ENCODE results near the gene MT4. TPM values are rescaled to one million over a fixed set of nuclear protein-coding genes. Genes with fewer than 3 reads are reported as not detected.
A peak's percentile ranks its signal among the peaks of the same experiment; 100 is the strongest.

Gene MT4
- total RNA-seq, 2 experiments from 2014 or later = not detected

GRCh38 chr16:56593573-56594291, 28.9 kb downstream of the MT4 start:
- Mint-ChIP-seq H3K27me3 (peaks cover 44% of the 10 kb centered on the region), H3K27ac (no peak overlapping the region), H3K36me3 (ENCODE audit: low read depth) (no peaks in the 10 kb centered on the region), H3K4me1 (peaks cover 21% of the 10 kb centered on the region), H3K9me3 (no peaks in the 10 kb centered on the region), H3K4me3 (no peak overlapping the region)
- POLR2A ChIA-PET = no interaction called here
- no peak for DNase-seq
- CTCF ChIA-PET = interaction anchor here (1.0 kb wide), 1 partner anchor 108 kb away, joined by 3 read pairs; no protein-coding TSS in a partner anchor

DNA sequence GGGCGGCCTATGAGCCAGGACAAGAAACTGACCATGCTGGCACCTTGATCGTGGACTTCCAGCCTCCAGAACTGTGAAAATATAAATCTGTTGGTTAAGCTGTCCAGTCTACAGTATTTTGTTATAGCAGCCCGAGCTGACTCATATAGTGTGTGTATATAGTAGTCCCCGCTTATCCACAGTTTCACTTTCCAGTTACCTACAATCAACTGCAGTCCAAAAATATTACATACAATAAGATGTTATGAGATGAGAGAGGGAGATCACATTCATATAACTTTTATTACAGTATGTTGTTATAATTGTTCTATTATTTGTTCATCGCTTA, 29.4 kb downstream of the MT4 start:
- no peak for DNase-seq
- no peaks in the 10 kb centered on the region for H3K36me3 Mint-ChIP-seq (ENCODE audit: low read depth)
- ChIA-PET POLR2A (no interaction called here), CTCF (interaction anchor here (1.0 kb wide), 1 partner anchor 108 kb away, joined by 3 read pairs; no protein-coding TSS in a partner anchor)
- no peak overlapping the region for H3K4me3 Mint-ChIP-seq
- H3K27me3 Mint-ChIP-seq = peaks cover 41% of the 10 kb centered on the region
- H3K4me1 Mint-ChIP-seq = peaks cover 18% of the 10 kb centered on the region
- no peak overlapping the region for H3K27ac Mint-ChIP-seq
- H3K9me3 Mint-ChIP-seq = no peaks in the 10 kb centered on the region

GRCh38 chr16:56600398-56600999, 35.6 kb downstream of the MT4 start:
- no peaks in the 10 kb centered on the region for H3K36me3 Mint-ChIP-seq (ENCODE audit: low read depth)
- DNase-seq = peak; percentile 50
- ChIA-PET POLR2A (no interaction called here), CTCF (interaction anchor here (0.6 to 1.7 kb wide), 9 partner anchors 9 to 106 kb away, joined by 3 to 7 read pairs (median 4); partner anchors contain the start of gene MT1E)
- H3K4me3 Mint-ChIP-seq = no peak overlapping the region
- peaks cover 35% of the 10 kb centered on the region for H3K27me3 Mint-ChIP-seq
- H3K9me3 Mint-ChIP-seq = no peaks in the 10 kb centered on the region
- H3K27ac Mint-ChIP-seq = no peak overlapping the region
- H3K4me1 Mint-ChIP-seq = peaks cover 19% of the 10 kb centered on the region

- H3K27me3 Mint-ChIP-seq = peaks cover 29% of the 10 kb centered on the region
- DNase-seq = no peak
- ChIA-PET POLR2A (no interaction called here), CTCF (interaction anchor here (1.0 to 1.9 kb wide), 6 partner anchors 10 to 25 kb away, joined by 3 to 7 read pairs (median 4); no protein-coding TSS in a partner anchor)
- H3K36me3 Mint-ChIP-seq (ENCODE audit: low read depth) = no peaks in the 10 kb centered on the region
- peaks cover 19% of the 10 kb centered on the region for H3K4me1 Mint-ChIP-seq
- H3K9me3 Mint-ChIP-seq = no peaks in the 10 kb centered on the region
- no peak overlapping the region for H3K4me3 Mint-ChIP-seq
- H3K27ac Mint-ChIP-seq = no peak overlapping the region
Measured at GRCh38 chr16:56601325-56601724, 36.5 kb downstream of the MT4 start.

GRCh38 chr16:56603589-56603988, 38.7 kb downstream of the MT4 start:
- CTCF ChIA-PET = interaction anchor here (0.7 to 3.1 kb wide), 4 partner anchors 39 to 98 kb away, joined by 3 to 12 read pairs (median 4); no protein-coding TSS in a partner anchor
- Mint-ChIP-seq H3K4me1 (peaks cover 29% of the 10 kb centered on the region), H3K36me3 (ENCODE audit: low read depth) (no peaks in the 10 kb centered on the region), H3K4me3 (no peak overlapping the region), H3K9me3 (no peaks in the 10 kb centered on the region), H3K27ac (no peak overlapping the region), H3K27me3 (peaks cover 14% of the 10 kb centered on the region)
- POLR2A ChIA-PET = interaction anchor here (0.6 kb wide), 1 partner anchor 309 kb away, joined by 3 read pairs; no protein-coding TSS in a partner anchor
- peak; percentile 38 for DNase-seq

DNA sequence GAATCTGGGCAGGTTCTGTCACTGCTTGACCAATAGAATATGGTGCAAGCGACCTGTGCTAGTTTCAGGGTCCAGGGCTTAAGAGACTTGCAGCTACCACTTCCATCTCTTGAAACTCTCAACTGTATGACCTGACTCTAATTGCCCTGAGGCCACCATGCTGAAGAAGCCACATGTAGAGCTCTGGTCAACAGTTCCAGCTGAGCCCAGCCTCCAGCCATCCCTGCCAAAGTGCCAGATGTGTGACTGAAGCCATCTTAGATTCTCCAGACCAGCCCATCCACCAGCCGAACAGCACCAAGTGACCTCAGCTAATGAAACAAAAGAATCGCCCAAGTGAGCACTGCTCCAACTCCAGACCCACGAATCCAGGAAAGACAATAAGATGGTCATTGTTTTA, 40.1 kb downstream of the MT4 start:
- peaks cover 14% of the 10 kb centered on the region for H3K27me3 Mint-ChIP-seq
- ChIA-PET POLR2A (no interaction called here), CTCF (interaction anchor here (0.6 to 3.1 kb wide), 8 partner anchors 9 to 403 kb away, joined by 3 to 12 read pairs (median 4); no protein-coding TSS in a partner anchor)
- peaks cover 3% of the 10 kb centered on the region for H3K36me3 Mint-ChIP-seq (ENCODE audit: low read depth)
- no peak for DNase-seq
- peaks cover 33% of the 10 kb centered on the region for H3K4me1 Mint-ChIP-seq
- no peak overlapping the region for H3K4me3 Mint-ChIP-seq
- H3K27ac Mint-ChIP-seq = no peak overlapping the region
- no peaks in the 10 kb centered on the region for H3K9me3 Mint-ChIP-seq

DNA sequence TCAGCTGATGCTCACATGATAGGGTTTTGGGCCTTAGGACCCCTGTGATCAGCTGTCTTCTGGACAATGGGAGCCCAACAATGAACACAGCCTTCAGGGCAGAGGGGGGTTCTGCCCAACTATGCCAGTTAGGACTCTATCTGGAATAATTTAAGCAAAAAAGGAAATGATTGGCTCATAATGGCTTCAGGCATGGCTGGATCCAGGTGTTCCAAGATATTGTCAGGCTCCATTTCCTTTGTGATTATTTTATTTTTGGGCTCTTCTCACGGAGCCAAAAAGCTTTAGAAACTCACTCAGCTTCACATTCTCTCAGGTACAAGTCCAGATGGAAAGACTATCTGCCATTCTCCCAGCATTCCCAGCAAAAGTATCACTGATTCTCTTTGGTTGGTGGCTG, 40.6 kb downstream of the MT4 start:
- H3K27ac Mint-ChIP-seq = no peak overlapping the region
- H3K4me3 Mint-ChIP-seq = no peak overlapping the region
- peaks cover 35% of the 10 kb centered on the region for H3K4me1 Mint-ChIP-seq
- ChIA-PET POLR2A (no interaction called here), CTCF (interaction anchor here (0.6 to 3.1 kb wide), 8 partner anchors 8 to 402 kb away, joined by 3 to 12 read pairs (median 4); no protein-coding TSS in a partner anchor)
- DNase-seq = no peak
- H3K9me3 Mint-ChIP-seq = no peaks in the 10 kb centered on the region
- peaks cover 9% of the 10 kb centered on the region for H3K27me3 Mint-ChIP-seq
- peaks cover 3% of the 10 kb centered on the region for H3K36me3 Mint-ChIP-seq (ENCODE audit: low read depth)

GRCh38 chr16:56606071-56606475, 41.2 kb downstream of the MT4 start:
- Mint-ChIP-seq H3K9me3 (no peaks in the 10 kb centered on the region), H3K36me3 (ENCODE audit: low read depth) (peaks cover 3% of the 10 kb centered on the region), H3K27ac (no peak overlapping the region), H3K4me1 (peaks cover 39% of the 10 kb centered on the region), H3K4me3 (no peak overlapping the region), H3K27me3 (peaks cover 7% of the 10 kb centered on the region)
- ChIA-PET POLR2A (no interaction called here), CTCF (interaction anchor here (1.2 to 3.1 kb wide), 5 partner anchors 14 to 110 kb away, joined by 3 to 12 read pairs (median 4); no protein-coding TSS in a partner anchor)
- no peak for DNase-seq

DNA sequence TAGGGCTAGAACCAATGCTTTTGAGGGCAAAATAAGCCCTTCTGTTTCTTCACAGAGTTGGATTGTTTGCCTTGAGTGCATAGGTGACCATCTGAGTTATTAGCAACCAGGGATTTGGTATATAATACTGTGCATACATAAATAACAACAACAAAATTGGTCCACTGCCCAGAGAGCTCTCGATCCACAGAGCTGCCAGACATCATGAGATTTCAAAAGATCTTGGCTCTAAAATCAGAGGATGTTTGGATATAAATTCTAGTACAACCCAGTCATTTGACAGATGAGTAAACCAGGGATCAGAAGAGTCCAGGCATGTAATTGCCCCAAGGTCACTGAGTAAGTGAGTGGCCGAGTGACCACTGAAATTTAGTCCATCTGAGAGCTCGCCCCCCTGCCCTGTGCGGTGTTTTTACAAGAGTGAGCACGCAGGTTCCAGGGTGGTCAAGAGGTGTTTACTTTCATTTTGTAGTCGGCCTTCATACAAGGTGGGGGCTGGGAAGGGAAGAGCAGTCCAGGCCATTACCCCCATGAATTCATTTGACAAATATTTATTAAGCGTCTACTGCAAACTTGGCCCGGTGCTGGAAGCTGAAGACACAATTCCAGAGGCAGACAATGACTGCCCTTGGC, 41.7 kb downstream of the MT4 start:
- Mint-ChIP-seq H3K27me3 (peaks cover 6% of the 10 kb centered on the region), H3K9me3 (no peaks in the 10 kb centered on the region), H3K4me1 (peaks cover 44% of the 10 kb centered on the region), H3K36me3 (ENCODE audit: low read depth) (peaks cover 3% of the 10 kb centered on the region), H3K4me3 (no peak overlapping the region), H3K27ac (peak overlapping the region; percentile 91)
- ChIA-PET CTCF (interaction anchor here (1.2 to 2.1 kb wide), 4 partner anchors 15 to 43 kb away, joined by 3 to 7 read pairs (median 4); no protein-coding TSS in a partner anchor), POLR2A (no interaction called here)
- no peak for DNase-seq

GRCh38 chr16:56607109-56607618, 42.3 kb downstream of the MT4 start:
- ChIA-PET CTCF (interaction anchor here (1.2 to 2.1 kb wide), 5 partner anchors 15 to 44 kb away, joined by 3 to 7 read pairs (median 4); no protein-coding TSS in a partner anchor), POLR2A (no interaction called here)
- H3K9me3 Mint-ChIP-seq = no peaks in the 10 kb centered on the region
- H3K36me3 Mint-ChIP-seq (ENCODE audit: low read depth) = peaks cover 3% of the 10 kb centered on the region
- DNase-seq = peak; percentile 38
- peaks cover 1% of the 10 kb centered on the region for H3K27me3 Mint-ChIP-seq
- peak overlapping the region; percentile 91 for H3K27ac Mint-ChIP-seq
- peak overlapping the region; percentile 12 for H3K4me3 Mint-ChIP-seq
- H3K4me1 Mint-ChIP-seq = peaks cover 47% of the 10 kb centered on the region

DNA sequence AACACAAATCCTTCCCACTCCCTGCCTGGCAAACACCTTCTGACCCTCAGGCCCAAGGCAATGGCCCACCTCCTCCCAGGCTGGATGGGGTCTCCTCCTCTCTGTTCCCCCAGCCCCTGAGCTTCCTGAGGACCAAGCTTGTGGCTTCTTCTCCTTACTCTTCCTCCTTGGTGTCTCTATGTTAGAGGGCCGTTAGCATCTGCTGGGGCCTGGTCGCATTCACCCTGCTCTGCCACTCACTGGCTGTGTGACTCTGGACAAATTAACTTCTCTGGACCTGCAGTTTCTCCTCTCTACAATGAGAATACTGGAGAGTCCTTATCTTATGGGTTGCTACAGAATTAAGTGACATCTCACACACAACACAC, 42.8 kb downstream of the MT4 start:
- DNase-seq = no peak
- POLR2A ChIA-PET = no interaction called here
- CTCF ChIA-PET = interaction anchor here (1.2 to 1.7 kb wide), 3 partner anchors 16 to 37 kb away, joined by 3 to 6 read pairs (median 4); no protein-coding TSS in a partner anchor
- Mint-ChIP-seq H3K9me3 (no peaks in the 10 kb centered on the region), H3K36me3 (ENCODE audit: low read depth) (peaks cover 3% of the 10 kb centered on the region), H3K4me1 (peaks cover 49% of the 10 kb centered on the region), H3K27me3 (no peaks in the 10 kb centered on the region), H3K27ac (peak overlapping the region; percentile 91), H3K4me3 (peak overlapping the region; percentile 92)

GRCh38 chr16:56608043-56608875, 43.4 kb downstream of the MT4 start, which contains the start of gene MT2A:
MT2A (plus strand) TSS chr16:56608584; CDS start chr16:56608656, 72 bp downstream.
- CTCF ChIA-PET = interaction anchor here (0.7 to 1.7 kb wide), 6 partner anchors 10 to 93 kb away, joined by 3 to 6 read pairs (median 3); no protein-coding TSS in a partner anchor
- peaks cover 49% of the 10 kb centered on the region for H3K4me1 Mint-ChIP-seq
- POLR2A ChIA-PET = interaction anchor here (1.0 kb wide), 1 partner anchor 18 kb away, joined by 3 read pairs; the partner anchor contains the start of gene MT1E
- no peaks in the 10 kb centered on the region for H3K9me3 Mint-ChIP-seq
- H3K36me3 Mint-ChIP-seq (ENCODE audit: low read depth) = peaks cover 3% of the 10 kb centered on the region
- no peaks in the 10 kb centered on the region for H3K27me3 Mint-ChIP-seq
- H3K27ac Mint-ChIP-seq = peak within 1 kb of the TSS; percentile 96
- H3K4me3 Mint-ChIP-seq = peak within 1 kb of the TSS; percentile 92
- DNase-seq = peak; percentile 93
